ENCODE data around the gene ARHGAP1. TPM values are rescaled to one million over a fixed set of nuclear protein-coding genes. Genes with fewer than 3 reads are reported as not detected.

The ARHGAP1 gene
- total RNA-seq, 1 donor from 2014 or later: 138 TPM

DNA sequence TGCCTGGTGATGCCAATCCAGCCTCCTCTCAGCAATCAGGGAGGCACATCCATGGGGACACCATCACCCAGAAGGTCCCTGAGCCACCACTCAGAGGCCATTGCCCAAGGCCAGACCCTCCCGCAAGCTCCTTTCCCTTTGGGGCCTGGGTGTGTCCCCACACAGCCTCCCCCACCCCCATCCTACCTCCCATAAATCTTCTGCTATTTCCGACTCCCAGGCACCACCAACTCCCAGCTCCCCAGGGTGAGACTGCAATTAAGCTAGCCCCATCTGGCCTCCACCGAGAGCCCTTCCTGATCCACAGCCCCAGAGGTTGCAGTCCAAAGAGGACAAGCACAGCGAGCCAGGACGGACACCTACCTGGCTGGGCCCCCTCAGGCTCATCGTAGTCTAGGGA is 6.3 kb downstream of the ARHGAP1 start:
- no peak for DNase-seq (ENCODE audit: low spot score)

DNA sequence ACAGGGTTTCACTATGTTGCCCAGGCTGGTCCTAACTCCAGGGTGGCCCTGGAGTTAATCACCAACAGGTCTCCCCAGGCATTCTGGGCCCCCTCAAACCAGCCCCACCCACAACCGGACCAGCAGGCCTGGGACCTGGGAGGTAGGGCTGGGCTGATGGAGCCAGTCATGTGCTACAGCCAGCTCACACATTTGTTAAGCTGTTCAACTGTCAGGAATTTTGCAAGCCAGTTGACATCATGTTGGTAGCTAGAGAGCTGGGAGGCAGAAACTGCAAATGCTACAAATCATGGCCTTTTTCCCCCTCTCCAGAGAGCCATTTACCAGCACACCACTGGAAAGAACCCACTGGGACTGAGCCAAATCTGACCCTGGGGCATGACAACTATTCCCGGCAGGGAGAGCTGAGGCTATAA is 6.8 kb downstream of the ARHGAP1 start:
- DNase-seq (ENCODE audit: low spot score): no peak

DNA sequence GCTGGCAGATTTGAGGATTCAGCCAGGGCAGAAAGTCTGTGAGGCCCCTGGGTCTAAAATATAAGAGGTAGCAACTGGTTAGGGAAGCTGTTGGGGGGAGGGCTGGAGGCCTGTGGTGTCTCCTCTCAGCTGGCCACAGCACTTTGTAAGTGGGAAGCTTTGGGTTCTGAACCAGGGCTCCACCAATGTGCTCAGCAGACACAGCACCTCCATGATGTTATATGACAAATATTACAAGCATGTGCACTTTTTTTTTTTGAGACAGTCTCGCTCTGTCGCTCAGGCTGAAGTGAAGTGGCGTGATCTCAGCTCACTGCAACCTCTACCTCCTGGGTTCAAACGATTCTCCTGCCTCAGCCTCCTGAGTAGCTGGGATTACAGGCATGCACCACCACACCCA is 8.0 kb downstream of the ARHGAP1 start:
- no peak for DNase-seq (ENCODE audit: low spot score)

DNA sequence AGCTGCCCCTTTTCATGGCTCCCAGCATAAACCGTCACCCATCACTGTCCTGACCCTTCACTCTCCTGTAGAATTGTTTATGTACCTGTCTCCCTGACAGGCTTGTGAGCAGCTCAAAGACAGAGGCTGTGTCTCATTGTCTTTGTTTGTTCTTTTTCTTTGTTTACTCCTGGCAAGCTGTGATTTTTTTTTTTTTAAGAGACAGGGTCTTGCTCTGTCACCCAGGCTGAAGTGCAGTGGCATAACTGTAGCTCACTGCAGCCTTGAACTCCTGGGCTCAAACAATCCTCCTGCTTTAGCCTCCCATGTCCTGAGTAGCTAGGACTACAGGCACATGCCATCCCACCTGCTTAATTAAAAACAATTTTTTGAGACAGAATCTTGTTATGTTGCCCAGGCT is 9.7 kb downstream of the ARHGAP1 start:
- DNase-seq (ENCODE audit: low spot score): no peak

DNA sequence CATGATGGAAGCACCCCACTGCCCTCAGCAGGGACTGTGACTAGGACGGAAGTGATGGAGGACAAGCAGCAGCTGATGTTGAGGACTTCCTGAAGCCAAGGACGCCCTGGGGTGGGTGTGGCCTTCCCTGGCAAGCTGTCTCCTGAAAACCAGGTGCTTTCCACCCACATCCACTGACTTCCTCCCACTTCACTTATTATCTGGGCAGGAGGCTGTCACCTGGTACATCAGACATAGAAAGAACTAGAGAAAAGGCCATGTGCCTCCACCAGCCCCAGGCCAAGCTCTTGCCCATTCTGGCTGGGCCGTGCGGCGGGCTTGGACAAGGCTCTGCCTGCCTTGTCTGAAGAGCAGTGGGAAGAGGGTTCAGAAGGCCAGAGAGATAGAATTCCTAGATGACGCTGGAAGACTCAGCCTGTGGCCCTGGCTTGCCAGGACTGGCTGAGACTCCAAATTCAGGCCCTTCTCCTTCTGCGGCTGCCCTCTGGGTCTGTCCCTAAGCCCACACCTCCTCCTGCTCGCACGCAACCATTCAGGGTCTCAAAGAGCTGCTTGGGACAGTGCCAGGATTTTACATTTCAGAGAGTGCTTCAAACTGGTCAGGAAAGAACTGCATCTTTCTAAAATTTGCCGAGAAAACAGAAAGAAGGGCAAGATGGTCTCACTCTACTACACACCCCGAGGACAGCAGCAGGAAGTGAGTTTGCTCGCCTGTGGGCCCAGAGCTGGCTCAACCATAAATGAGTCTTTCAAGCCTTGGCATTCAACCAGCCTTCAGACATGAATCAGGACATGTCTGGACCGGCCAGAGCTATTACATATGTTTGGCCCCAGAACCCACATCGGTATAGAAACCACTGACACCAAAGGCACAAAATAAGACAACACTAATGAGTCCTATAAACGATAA is 13.3 kb downstream of the ARHGAP1 start:
- no peak for DNase-seq (ENCODE audit: low spot score)

DNA sequence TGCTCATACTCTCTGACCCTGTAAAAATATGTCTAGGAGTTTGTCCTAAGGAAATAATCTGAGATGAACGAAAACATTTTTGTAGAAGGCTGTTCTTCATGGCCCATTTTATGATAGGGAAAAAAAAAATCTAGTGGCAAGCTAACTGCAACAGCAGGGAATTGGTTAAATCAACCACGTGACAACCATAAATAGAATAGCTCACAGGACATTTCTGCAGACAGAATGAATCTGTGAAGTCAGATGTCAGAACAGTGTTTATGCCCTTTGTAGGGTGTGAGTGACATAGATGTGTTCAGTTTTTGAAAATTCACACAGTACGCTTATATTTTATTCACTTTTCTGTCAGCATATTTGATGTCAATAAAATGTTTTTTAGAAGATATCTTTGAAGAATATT is 16.1 kb downstream of the ARHGAP1 start:
- no peak for DNase-seq (ENCODE audit: low spot score)

DNA sequence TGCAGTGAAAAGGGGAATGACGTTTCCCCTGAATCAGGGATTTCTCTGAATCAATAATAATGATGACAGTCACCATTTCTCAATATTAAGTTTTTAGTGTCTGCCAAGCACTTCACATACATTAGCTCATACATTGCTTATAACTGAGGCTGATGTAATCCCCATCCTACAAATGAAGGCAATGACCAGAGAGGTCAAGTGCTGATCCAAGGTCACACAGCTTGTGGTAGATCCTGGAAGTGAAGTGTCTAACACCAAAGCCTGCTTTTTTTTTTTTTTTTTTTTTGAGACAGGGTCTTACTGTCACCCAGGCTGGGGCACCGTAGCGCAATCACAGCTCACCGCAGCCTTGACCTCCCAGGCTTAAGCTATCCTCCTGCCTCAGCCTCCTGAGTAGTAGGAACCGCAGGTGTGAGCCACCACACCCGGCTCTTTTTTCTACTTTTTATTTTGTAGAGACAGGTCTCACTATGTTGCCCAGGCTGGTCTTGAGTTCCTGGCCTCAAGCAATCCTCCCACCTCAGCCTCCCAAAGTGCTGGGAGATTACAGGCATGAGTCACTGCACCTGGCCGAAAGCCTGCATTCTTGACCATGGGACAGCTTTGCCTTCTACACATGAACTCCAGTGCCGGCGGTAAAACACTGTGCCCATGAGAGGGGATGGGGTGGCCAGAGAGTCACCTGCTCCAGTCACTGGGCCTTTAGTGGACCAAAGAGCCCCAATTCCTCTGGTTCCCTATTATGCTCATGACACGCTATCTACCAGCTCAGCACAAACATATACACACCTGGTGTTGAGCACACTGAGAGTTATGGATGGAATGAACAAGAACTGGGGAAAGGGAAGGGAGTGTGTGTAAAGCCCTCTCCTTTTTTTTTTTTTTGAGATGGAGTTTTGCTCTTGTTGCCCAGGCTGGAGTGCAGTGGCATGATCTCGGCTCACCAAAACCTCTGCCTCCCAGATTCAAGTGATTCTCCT is 17.4 kb downstream of the ARHGAP1 start:
- no peak for DNase-seq (ENCODE audit: low spot score)

DNA sequence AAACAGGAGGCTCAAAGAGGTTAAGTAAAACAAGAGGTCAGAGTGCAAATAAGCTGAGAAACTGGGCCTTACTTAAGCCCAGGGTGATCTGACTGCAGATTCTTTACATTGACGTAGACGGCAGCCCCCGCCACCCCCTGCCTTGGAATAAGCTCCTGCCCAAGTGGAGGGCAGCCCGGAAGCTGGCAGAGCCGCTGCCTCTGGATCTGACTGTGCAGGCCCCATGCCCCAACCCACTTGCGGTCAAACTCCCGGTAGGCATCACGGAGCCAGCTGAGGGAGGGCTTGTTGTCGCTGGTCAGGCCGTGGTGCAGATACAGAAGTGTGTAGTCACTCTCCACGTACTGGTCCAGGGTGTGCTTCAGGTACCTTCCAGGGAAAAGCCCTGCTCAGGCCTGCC is 18.6 kb downstream of the ARHGAP1 start:
- DNase-seq (ENCODE audit: low spot score): no peak

DNA sequence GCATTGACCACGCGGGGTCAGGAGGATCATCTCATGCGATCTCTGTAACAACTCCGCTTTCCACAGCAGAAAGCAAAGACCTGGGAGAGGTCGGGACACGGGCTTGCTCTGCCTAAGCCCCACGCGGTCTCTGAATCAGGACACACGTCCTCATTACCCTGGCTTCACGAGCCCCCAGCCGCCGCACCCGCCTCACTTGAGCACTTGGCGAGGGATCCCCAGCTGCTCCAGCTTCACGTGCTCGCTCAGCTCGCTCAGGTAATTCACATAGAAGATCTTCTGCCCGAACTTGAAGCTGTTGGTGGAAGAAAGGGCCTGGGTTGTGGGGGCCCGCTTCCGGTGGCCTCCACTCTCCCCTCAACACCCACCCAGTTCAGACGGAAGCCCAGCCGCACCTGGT is 19.6 kb downstream of the ARHGAP1 start:
- DNase-seq (ENCODE audit: low spot score): no peak

DNA sequence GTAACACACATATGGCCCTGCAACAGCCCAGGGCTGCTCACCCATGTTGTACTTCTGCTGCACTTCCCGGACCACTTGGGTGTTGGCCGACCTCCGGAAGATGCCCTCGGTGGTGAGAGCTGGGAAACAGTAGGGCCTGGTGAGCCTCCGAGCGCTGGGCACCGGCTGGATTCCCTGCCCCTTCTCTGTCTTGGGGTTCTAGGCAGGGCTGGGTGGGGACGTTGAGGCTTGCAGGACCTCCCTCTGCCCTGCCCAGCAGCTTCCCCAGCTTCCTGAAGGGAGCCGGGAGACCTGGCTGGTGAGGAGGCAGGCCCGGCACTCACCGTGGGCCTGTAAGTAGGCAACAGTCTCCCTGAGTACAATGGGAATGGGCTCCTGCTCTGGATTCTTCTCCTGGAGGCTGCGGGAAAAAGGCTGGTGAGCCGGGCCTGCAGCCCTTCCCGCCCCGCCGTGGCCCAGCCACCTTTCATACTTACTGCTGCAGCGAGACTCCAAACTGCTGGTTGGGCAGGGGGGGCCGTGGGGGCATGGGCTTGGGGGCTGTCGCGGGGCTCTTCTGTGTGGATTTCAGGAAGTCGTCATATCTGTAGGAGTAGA is 20.2 kb downstream of the ARHGAP1 start:
- no peak for DNase-seq (ENCODE audit: low spot score)

DNA sequence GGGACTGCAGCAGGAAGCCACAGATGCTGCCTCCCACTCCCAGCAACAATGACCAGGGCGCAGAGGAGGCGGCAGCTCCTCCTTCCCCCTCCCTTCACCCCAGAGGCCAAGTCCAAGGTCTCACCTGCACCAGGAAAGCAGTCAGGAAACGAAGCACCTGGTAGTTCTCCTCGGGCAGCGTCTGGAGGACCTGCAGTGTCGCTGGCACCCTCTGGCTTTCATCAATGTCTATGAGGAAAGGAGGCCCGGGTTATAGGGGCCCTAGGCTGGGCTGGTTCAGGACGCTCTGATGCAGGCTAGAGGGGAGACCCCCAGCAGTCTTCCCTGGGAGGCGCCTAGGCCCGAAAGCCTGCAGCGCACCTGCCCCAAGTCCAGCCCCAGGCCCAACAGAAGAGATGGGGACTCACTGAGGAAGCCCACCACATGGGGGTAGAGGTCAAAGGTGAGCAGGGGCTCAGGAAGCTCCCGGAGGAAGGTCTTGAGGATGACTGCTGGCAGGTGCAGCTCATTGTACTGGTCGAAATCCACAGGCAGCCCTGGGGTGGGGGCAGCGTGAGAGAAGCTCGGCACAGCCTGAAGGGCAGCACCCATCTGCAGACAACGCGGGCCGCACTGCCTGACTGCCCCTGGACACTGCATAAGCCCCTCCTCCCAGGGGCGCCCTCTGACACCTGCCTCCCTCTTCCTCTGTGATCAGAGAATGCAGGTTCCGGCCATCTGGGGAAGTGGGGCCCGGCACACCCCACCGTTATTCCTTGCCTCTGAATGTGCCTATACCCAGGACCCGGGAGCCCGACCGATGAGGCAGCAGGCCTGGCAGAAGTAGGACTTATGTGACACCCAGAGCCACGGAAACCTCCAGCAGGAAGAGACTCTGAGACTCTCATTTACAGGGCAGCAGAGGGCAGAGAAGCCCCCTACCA is 20.9 kb downstream of the ARHGAP1 start:
- no peak for DNase-seq (ENCODE audit: low spot score)

DNA sequence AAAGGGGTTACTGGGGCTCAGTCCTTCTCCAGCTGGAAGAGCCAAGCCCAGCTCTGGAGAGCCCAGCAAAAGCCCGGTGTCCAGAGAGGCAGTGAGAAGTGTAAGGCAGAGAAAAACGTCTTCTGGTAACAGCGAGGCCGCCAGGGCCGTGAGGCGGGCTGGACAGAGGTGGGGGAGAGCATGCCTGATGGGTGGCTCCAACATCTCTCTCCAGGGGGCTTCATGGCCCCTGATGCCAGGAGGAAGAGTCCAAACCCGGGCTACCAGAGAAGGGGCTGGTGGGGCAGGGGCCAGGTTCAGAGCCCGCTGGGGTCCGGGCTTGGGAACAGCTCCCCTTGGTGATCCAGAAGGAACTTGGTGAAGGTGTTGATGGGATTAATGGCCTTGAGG is 21.7 kb downstream of the ARHGAP1 start:
- DNase-seq (ENCODE audit: low spot score): no peak

DNA sequence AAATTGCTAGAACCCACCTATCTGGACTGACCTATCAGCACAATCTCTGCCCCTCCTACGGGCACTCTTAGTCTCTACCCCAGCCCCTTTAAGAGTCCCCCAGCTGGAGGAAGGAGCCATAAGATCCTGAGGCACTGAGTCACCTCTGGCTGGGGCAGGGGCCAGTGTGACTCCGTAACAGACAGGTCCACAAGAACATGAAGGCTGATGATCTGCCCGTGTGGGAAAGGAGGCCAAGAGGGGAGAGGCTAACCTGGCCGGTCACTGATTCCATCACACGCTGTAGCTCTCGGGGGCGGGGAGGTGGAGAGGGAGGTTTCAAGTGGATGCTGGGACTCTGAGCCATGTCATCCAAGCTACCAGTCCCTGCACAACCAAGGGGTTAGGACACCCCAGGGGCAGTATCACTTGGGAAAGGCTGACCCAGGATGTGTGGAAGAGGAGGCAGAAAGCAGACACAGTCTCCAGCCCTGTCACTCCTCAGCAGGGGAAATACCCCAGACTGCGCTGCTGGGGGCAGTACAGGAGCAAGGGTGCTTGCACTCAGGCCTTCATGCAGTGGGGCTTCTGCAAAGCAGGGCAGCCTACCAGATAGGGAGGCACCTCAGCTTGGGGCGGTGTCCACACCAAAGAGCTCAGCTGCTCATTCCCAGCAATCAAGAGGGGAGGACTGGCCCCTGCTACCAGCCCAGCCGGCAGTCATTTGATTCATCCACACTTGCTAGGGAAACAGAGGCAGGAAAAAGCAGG is 22.3 kb downstream of the ARHGAP1 start:
- DNase-seq (ENCODE audit: low spot score): no peak

DNA sequence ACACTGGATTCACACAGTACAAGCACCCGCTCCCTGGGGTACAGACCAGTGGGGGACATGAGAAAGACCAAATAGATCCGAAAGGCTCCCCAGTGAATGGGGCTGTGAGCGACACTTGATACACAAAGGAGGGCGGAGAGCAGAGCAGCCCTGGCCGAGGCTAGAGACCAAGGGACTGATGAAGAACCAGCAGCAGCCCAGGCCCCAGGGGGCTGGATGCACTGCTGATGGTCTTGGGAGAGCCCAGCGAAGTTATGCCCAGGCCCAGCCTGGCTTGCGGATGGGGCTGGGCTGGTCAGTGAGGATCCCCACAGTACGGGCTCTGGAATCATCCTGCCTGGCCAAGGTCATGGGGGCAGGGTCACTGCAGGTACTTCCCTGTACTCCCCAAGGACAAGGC is 23.2 kb downstream of the ARHGAP1 start:
- no peak for DNase-seq (ENCODE audit: low spot score)

DNA sequence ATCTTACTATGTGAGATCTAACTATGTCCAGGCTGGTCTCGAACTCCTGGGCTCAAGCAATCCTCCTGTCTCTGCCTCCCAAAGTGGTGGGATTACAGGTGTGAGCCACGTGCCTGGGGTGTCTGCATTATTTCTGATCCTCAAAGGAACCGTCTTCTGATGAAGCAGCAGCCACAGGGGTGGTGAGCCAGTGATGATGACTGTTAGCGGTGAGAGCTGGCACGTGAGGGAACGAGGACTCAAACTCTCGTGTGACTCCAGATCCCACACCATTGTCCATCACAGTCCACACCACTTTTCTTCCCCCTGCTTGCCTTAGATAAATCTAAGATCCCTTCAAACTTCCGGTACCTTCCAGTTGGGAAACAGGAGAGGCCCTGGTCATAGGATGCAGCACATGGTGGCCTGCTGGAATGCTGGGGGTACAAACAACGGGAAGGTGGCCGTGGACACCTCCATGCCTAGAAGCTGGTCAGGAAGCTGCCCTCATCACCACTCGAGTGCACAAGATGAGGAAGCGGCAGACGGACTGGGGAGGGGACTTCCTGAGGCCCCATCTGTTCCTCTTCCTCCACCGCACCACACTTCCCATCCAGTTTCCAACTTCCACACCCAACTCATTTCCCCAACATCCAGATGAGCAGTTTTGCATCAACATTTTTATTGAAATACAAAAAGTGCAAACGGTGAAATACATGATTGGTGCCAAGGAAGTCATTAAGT is 23.8 kb downstream of the ARHGAP1 start:
- DNase-seq (ENCODE audit: low spot score): no peak

DNA sequence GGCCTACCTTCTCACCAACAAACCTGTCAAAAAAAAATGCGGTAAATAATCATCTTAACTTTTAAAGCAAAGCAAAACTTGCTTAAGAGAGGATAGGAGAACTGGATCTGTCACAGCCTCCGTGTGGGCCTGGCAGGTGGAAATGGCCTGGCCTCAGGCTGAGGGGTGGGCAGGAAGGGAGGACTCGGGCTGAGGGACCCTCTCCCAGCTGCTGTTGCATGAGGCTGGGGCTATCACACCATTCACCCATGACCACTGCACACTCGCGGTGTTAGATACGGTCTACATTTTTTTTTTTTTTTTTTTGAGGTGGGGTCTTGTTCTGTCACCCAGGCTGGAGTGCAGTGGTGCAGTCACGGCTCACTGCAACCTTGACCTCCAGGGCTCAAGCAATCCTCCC is 24.5 kb downstream of the ARHGAP1 start:
- DNase-seq (ENCODE audit: low spot score): no peak

DNA sequence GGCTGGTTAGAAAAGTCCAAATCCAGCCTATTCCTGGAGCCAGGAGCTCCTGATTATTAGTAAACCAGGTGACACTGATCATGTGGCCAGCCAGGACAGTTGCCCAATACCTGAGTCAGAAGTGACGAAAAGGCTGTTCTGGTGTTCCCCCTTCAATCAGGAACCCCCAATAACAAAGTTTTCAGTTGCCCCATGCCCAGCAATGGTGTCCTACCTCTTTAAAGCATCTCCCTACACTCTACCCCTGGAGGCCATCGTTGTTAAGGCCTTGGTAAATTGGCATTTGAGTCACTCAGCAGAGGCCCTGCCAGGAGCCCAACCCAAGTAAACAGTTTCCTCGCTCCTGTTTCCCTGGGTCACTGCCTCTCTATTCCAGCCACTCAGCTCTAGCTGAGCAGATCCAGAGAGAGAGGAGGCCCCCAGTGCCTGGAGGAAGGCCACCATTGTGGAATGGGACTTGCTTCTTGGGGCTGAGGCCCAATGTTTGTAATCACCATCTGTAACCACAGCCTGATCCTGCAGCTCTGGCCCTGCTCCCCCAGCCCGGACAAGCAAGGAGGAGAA is 25.0 kb downstream of the ARHGAP1 start:
- peak; percentile 65 for DNase-seq (ENCODE audit: low spot score)

DNA sequence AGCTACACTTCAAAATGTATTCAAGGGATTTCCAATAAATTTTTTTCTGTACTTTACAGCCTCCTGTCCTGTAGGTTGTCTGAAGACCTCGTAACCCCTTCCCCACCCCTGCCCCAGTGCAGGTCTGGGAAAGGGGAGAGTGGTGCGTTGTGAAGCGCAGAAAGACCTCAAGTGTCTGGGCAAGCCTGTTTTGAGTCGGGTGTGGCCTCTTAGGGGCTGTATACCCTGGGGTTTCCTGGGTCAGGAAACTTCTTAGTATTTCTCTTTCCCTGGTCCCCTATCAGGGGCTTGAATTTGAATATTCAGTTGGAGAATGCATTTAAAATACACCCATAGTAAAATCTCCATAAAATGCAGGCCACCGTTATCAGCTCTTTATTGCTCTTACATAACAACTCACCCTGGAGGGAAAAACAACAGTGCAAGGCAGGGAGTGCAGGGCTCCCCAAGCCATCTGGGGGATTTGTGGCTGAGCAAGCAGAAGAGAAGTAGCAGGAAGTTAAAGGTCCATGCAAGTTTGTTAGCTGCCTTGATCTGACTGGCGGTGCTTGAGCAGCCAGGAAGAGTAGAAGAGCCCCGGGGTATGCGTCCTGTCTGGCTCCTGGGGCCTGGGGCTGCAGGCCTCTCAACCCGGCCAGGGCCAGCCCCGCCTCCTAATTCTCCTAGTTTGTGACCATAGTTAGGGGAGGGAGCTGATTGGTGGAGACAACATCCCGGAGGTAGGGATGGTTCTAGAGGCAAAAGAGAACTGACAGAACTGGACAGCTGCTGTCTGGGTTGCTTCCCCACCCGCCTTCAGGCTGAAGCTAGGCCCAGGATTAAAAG is 25.7 kb downstream of the ARHGAP1 start:
- DNase-seq (ENCODE audit: low spot score): no peak
